Suprapubic skin (tissue), 4 donors: ENCODE measurements around the gene SRRM3. TPM values are rescaled to one million over a fixed set of nuclear protein-coding genes. Genes with fewer than 3 reads are reported as not detected.
"Not testable (repeated sequence)": the region's sequence is repeated elsewhere in the genome, so short reads cannot be mapped to it uniquely, and the experiment has no call there.

Experiments
- DNase-seq, 2 donors: peaks; one replicate each; pipeline ENCODE4 v3.0.0-alpha.2; 2019; ENCODE audit warnings: low spot score in 2 of 2
- H3K27ac ChIP-seq: fragments of 200-600 bp; sonication (generic); one replicate; pipeline ENCODE4 v1.5.1; 2019
- H3K27me3 ChIP-seq: fragments of 200-600 bp; sonication (generic); one replicate; pipeline ENCODE4 v1.5.1; 2019
- H3K36me3 ChIP-seq: fragments of 200-600 bp; sonication (generic); one replicate; pipeline ENCODE4 v1.5.1; 2019
- H3K4me1 ChIP-seq: fragments of 200-600 bp; sonication (generic); one replicate; pipeline ENCODE4 v1.5.1; 2019
- H3K4me3 ChIP-seq: fragments of 200-600 bp; sonication (generic); one replicate; pipeline ENCODE4 v1.5.1; 2019; ENCODE audit warnings: mild to moderate bottlenecking
- H3K9me3 ChIP-seq: fragments of 200-600 bp; sonication (generic); one replicate; pipeline ENCODE4 v1.5.1; 2019
- CTCF ChIP-seq, 2 donors: fragments of 200-600 bp in 1 of 2; fragments of 450-650 bp in 1 of 2; sonication (generic) in 1 of 2; IDR thresholded peaks; one replicate each; pipeline ENCODE4 v1.5.1; 2016 to 2019; ENCODE audit warnings: antibody characterized with exemption in 2 of 2, mild to moderate bottlenecking in 1 of 2, moderate library complexity in 1 of 2
- EP300 ChIP-seq: sonication (generic); formaldehyde crosslinking; IDR thresholded peaks from one replicate; pipeline ENCODE4 v1.6.1; 2017; ENCODE audit warnings: antibody characterized with exemption
- POLR2A ChIP-seq, 2 donors: fragments of 450-650 bp; IDR thresholded peaks; one replicate each; pipeline ENCODE4 v1.6.1; 2017; ENCODE audit warnings: antibody characterized with exemption in 2 of 2, mild to moderate bottlenecking in 2 of 2, moderate library complexity in 2 of 2
- POLR2AphosphoS5 ChIP-seq, 3 donors: sonication (generic); formaldehyde crosslinking; IDR thresholded peaks; one replicate each; pipeline ENCODE4 v1.6.1; 2017; ENCODE audit warnings: antibody characterized with exemption in 3 of 3
- WGBS: methylation state at CpG from one replicate; pipeline ENCODE4 v1.1.5; 2018; 5-methylcytosine and 5-hydroxymethylcytosine counted together
- total RNA-seq, 4 donors: library from RNA; depleted of rRNA; stranded (reverse); fragments of >200 nt; gene quantifications; one replicate each; pipeline ENCODE4 v1.1.0, GENCODE V29; 2016

Gene SRRM3
- total RNA-seq, 4 donors from 2014 or later: 5.6 to 8.5 (median 7.7) TPM

GRCh38 chr7:76333511-76334101 is 131.9 kb downstream of the SRRM3 start:
- peak overlapping the region; percentile 13 for H3K27ac ChIP-seq
- no peaks in the 10 kb centered on the region for H3K9me3 ChIP-seq
- WGBS: 33% methylated on average over 14 of the region's 14 CpGs
- H3K27me3 ChIP-seq: no peaks in the 10 kb centered on the region
- peaks cover 18% of the 10 kb centered on the region for H3K36me3 ChIP-seq
- no peak for TF ChIP-seq POLR2AphosphoS5 (IDR thresholded peaks at IDR 0.05)
- TF ChIP-seq CTCF (IDR thresholded peaks at IDR 0.05): no peak
- no peak for TF ChIP-seq POLR2A (IDR thresholded peaks at IDR 0.05)
- TF ChIP-seq EP300: no peak
- H3K4me1 ChIP-seq: peaks cover 30% of the 10 kb centered on the region
- no peak for DNase-seq
- H3K4me3 ChIP-seq: peak overlapping the region; percentile 7

GRCh38 chr7:76334320-76334967 is 132.7 kb downstream of the SRRM3 start:
- no peak for TF ChIP-seq EP300
- no peak for TF ChIP-seq POLR2AphosphoS5 (IDR thresholded peaks at IDR 0.05)
- TF ChIP-seq CTCF (IDR thresholded peaks at IDR 0.05): no peak
- no peak for TF ChIP-seq POLR2A (IDR thresholded peaks at IDR 0.05)
- Histone ChIP-seq H3K27ac (no peak overlapping the region), H3K4me1 (peaks cover 30% of the 10 kb centered on the region), H3K36me3 (peaks cover 11% of the 10 kb centered on the region), H3K9me3 (no peaks in the 10 kb centered on the region), H3K27me3 (no peaks in the 10 kb centered on the region), H3K4me3 (no peak overlapping the region)
- no peak for DNase-seq
- WGBS: 91% methylated on average over 6 of the region's 6 CpGs

GRCh38 chr7:76335417-76335816 is 133.7 kb downstream of the SRRM3 start:
- 97% methylated on average over 2 of the region's 2 CpGs for WGBS
- not testable (repeated sequence) for H3K27me3 ChIP-seq, H3K27ac ChIP-seq, H3K4me3 ChIP-seq, H3K9me3 ChIP-seq, DNase-seq, H3K36me3 ChIP-seq
- peaks cover 31% of the 10 kb centered on the region for H3K4me1 ChIP-seq

GRCh38 chr7:76336094-76336493 is 134.4 kb downstream of the SRRM3 start:
- DNase-seq: no peak
- H3K36me3 ChIP-seq: peaks cover 4% of the 10 kb centered on the region
- no peak overlapping the region for H3K27ac ChIP-seq
- H3K4me3 ChIP-seq: no peak overlapping the region
- TF ChIP-seq CTCF (IDR thresholded peaks at IDR 0.05) (no peak), POLR2AphosphoS5 (IDR thresholded peaks at IDR 0.05) (no peak), POLR2A (IDR thresholded peaks at IDR 0.05) (no peak), EP300 (no peak)
- H3K4me1 ChIP-seq: peaks cover 35% of the 10 kb centered on the region
- no peaks in the 10 kb centered on the region for H3K27me3 ChIP-seq
- H3K9me3 ChIP-seq: no peaks in the 10 kb centered on the region

Other genes with a start within 250 kb of the SRRM3 start
- gene TMEM120A, start 207.3 kb upstream of the SRRM3 start, total RNA-seq: 10 to 100 TPM; 21.0 to 34.0 (median 22.4) TPM
- gene STYXL1, start 153.9 kb upstream of the SRRM3 start, total RNA-seq: 10 to 100 TPM in 3 of 4 donors, 1 to 10 TPM in 1; 8.8 to 59.5 (median 41.2) TPM
- 100 to 1,000 TPM in 3 of 4 donors, 10 to 100 TPM in 1; 99.8 to 127 (median 116) TPM for gene MDH2, start 153.8 kb upstream of the SRRM3 start, total RNA-seq
- 1,000 to 10,000 TPM in 3 of 4 donors, 100 to 1,000 TPM in 1; 981 to 2,288 (median 2,045) TPM for gene HSPB1, start 100.8 kb downstream of the SRRM3 start, total RNA-seq
- 10 to 100 TPM; 47.4 to 67.6 (median 65.8) TPM for gene YWHAG, start 157.1 kb downstream of the SRRM3 start, total RNA-seq
- gene SSC4D, start 207.8 kb downstream of the SRRM3 start, total RNA-seq: under 1 TPM in 2 of 4 donors, not detected in 2; 0.42 to 0.95 TPM
- gene ZP3, start 223.1 kb downstream of the SRRM3 start, total RNA-seq: 10 to 100 TPM in 1 of 4 donors, 1 to 10 TPM in 3; 3.8 to 30.4 (median 8.6) TPM